Measurements from ENCODE around the gene PCSK9.

DNA sequence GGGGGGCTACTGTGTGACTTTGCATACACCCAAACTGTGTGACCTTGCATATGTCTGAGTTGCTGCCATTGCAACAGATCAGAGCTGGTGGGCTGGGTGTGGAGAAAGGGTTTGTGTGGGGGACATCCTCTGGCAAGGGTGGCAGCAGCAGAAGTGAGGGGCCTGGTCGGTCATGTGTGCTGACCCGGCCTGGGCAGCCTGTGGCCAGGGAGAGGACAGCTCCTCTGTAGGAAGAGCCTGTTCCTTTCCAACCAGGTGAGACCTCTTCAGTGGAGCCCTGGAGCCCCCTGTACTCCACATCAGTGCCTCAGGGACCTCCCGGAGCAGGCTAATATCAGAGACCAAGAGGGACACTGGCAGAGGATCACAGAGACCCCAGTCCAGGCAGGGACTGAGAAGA is 8.3 kb downstream of the PCSK9 start:
- TF ChIP-seq, protein P1, sequence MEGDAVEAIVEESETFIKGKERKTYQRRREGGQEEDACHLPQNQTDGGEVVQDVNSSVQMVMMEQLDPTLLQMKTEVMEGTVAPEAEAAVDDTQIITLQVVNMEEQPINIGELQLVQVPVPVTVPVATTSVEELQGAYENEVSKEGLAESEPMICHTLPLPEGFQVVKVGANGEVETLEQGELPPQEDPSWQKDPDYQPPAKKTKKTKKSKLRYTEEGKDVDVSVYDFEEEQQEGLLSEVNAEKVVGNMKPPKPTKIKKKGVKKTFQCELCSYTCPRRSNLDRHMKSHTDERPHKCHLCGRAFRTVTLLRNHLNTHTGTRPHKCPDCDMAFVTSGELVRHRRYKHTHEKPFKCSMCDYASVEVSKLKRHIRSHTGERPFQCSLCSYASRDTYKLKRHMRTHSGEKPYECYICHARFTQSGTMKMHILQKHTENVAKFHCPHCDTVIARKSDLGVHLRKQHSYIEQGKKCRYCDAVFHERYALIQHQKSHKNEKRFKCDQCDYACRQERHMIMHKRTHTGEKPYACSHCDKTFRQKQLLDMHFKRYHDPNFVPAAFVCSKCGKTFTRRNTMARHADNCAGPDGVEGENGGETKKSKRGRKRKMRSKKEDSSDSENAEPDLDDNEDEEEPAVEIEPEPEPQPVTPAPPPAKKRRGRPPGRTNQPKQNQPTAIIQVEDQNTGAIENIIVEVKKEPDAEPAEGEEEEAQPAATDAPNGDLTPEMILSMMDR (IDR thresholded peaks at IDR 0.05), result no peak
- TF ChIP-seq POLR2A (IDR thresholded peaks at IDR 0.05), result no peak

All from heart left ventricle (tissue), 13 donors.